GM04504 (cell line): Measurements from ENCODE around the gene ACOT8.
A peak's percentile ranks its signal among the peaks of the same experiment; 100 is the strongest.
"Not testable (repeated sequence)": the region's sequence is repeated elsewhere in the genome, so short reads cannot be mapped to it uniquely, and the experiment has no call there.

ENCODE experiments used
- DNase-seq: peaks from one replicate; pipeline ENCODE4 v3.0.0-alpha.2; 2012; ENCODE audit warnings: low read depth

ACOT8 gene

DNA sequence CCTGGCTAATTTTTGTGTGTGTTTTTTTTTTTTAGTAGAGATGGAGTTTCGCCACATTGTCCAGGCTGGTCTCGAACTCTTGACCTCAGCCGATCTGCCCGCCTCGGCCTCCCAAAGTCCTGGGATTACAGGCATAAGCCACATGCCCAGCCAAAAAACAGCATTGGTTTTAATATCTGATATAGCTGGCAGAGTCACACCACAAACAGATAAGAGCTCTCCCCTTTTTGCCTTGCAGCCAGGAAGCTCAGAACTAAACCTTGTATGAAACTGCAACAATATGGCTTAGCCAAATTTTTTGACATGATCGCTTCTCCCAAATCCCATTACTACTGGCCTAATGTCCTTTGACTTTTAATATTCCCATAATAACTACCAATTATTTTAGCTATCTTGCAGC, 4.9 kb downstream of the ACOT8 start:
- no peak for DNase-seq

DNA sequence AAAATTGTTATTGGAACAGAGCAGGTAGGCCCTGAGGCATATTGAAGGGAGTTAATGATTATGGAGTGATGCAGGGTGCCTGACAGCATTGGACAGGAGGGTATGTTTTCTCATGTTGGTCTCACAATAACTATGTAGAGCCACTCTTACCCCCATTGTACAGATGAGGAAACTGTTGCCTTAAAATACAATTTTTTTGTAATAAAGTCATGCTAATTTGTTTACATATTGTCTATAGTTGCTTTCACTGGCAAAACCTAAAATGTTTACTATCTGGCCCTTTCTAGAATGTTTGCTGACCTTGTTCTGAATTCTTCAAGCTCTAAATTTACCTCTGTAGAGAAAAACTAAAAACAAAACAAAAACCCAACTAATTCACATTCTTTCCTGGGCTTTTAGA, 5.7 kb downstream of the ACOT8 start:
- no peak for DNase-seq

DNA sequence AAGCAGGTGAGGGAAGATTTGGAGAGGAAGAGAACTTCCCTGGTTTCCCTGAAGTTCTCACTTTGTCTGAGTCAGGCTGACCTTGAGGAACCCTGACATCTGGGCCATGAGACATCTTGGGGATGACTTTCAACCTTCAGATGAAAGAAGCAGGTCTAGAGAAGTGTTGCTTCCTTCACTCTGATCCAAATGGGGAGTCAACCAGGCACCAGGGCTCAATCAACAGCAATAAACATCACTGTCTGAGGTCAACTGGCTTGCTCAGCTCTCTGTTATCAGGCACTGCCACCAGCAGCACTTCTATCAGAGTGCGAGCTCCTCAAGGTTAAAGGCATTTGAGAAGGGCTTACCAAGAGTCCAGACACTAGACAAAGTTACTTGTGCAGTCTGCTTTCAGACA, 6.3 kb downstream of the ACOT8 start:
- DNase-seq, result no peak

DNA sequence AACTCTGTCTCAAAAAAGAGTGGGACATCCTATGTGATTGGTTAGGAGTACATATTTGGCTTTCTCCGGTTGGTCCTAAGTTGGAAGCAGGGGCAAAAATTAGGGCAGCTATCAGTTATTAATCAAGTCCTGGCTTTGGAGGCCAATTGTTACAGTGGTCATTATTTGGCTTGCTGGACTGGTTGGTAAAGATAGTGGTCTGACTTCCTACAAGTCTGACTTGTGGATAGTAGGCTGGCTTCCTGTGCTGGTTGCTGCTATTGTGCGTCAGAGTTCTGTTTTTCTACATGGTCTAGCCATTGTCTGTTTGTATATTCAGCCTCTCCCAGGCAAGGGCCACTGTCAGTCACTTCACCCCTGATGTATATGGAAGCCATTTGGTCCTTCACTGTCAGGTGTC, 7.0 kb downstream of the ACOT8 start:
- no peak for DNase-seq

DNA sequence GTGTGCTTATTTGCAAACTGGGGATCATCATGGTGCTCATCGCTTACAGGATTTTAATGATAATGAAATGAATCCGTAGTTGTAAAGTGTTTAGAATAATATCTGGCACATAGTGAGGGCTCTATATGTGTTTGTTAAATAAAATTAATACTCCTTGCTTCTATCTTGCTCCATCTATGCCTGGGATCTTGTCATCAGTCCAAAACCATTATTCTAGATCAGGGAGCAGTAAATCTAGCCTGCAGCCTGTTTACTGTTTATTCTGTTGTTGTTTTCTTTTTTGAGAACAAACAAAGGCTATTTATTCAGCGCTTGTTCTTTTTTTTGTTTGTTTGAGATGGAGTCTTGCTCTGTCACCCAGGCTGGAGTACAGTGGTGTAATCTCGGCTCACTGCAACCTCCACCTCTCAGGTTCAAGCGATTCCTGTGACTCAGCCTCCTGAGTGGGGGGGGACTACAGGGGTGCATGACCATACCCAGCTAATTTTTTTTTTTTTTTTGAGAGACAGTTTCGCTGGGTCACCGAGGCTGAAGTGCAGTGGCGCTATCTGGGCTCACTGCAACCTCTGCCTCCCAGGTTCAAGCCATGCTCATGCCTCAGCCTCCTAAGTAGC, 8.1 kb downstream of the ACOT8 start:
- no peak for DNase-seq

DNA sequence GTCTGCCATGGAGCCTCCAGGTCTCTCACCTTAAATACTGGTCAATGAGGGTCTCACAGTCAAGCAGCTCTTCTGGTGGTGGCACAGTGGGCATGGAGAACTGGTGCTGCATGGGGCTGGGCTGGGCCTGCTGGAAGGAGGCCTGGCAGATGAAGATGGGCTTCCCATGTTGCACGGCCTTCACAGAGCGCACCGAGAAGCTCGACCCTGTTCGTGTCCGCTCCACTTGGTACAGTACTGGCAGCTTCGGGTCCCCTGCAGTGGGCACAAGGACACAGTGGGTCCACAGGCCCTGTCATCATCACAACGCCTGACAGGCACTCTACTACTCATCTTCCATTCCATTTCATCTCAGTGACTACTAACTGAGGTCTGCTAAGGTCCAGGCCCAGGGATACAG, 8.8 kb downstream of the ACOT8 start:
- no peak for DNase-seq

DNA sequence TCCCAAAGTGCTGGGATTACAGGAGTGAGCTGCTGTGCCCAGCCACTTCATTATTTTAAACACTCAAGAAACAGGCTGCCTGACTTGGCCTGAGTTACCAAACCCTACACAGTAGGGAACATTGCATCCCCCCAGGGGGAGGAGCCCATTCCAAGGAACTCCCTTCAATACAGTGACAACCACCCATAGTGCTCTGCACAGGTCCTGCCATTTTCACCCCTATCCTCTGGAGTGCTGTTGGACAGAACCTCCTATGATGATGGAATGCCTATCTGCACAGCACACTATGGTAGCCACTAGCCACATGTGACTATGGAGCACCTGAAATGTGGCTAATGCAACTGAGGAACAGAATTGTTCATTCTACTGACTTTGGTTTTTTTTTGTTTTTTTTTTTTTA, 11.7 kb downstream of the ACOT8 start:
- no peak for DNase-seq

DNA sequence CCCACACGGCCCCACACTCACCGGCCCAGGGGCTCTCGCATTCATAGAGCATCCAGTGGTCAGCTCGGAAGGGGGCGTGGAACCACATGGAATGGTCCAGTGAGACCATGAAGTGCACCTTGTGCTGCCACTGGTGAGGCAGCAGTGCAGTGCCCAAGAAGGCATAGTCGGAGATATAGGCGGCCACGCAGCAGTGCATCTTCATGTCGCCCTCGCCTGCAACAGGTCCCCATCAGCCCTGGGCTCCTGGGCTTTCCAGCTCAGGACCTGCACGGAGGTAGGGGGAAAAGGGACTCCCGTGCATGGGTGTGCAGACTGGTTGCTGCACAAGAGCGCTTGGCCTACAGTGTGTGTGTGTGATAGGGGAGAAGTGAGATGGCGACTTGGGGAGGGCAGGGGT, 13.7 kb downstream of the ACOT8 start:
- DNase-seq, result no peak

DNA sequence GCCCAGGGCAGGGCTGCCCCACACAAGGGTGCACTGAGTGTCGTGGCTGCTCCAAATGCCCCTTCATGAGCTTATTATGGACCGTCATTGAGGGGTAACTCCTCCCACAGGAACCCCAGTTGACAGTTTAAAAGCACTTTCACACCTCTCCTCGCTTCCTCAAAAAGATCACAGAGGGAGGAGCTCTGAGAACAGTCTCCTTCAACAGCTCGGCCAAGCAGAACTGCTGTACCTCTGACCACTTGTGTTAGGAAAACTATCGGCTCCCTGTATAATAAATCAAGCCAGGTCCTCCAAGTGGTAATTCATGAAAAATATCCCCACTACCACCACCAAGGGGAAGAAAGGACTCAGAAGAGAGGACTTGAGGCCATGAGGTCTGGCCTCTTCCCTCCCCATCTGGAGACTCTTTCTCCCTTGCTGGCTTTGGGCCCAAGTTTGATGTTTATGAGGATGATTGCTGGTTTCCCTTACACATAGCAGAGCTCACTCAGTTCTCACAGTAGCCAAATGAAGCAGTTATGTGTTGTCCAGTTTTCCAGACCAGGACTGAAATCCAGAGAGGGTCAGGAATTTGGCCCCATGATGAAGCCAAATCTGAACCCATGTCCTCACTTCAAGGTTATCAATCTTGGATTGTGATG, 14.9 kb downstream of the ACOT8 start:
- DNase-seq, result peak; percentile 87

DNA sequence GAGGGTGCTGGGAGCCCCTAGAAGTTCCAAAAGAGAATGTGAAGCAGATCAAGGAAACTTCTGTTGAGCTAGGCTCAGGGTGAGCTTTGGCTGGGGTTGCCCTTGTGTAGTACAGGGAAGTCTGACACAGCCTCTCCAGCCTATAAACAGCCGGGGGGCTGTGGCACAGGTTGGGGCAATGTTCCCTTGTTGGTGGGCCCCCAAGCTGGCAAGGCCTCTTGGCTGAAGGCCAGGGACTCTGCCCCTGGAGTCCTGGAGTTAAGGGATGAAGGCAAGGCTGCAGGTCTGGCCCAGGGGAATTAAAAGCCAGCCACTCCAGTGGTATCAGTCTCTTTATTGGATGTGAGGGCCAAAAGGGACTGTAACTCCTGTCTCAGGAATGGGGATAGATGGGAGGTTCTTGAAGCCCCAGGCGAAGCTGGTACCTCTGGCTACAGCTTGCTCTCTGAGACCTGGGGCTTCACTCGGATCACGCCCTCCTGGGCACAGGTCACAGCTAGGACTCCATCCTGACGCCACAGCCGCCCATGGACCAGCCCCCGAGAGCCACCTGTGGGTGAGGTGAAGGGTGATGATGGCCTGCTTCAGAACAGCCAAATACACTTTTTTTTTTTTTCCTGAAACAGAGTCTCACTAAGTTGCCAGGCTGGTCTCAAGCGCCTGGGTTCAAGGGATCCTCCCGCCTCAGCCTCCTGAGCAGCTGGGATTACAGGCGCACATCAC, 15.6 kb downstream of the ACOT8 start:
- DNase-seq, result no peak

DNA sequence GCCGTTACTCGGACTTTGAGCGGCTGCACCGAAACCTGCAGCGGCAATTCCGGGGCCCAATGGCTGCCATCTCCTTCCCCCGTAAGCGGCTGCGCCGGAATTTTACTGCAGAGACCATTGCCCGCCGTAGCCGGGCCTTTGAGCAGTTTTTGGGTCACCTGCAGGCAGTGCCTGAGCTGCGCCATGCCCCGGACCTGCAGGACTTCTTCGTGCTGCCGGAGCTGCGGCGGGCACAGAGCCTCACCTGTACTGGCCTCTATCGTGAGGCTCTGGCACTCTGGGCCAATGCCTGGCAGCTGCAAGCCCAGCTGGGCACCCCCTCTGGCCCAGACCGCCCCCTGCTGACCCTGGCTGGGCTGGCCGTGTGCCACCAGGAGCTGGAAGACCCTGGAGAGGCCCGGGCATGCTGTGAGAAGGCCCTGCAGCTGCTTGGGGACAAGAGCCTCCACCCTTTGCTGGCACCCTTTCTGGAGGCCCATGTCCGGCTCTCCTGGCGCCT, 16.4 kb downstream of the ACOT8 start:
- no peak for DNase-seq

DNA sequence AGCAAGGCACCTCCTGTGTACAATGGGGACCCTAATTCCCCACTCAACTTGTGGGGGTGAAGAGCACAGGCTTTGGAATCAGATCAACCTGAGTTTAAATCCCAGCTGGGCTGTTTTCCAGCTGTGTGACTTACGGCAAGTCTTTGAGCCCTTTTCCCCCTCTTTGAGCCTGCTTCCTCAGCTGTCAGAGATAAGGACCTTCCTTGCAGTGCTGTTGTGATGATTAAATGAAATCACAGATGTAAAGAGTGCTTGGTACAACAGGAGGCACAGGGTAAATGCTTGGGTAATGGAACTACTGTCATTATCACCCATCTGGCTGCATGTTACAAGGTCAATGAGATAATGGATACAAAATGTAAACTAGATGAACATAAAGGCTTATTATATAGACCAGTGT, 20.4 kb downstream of the ACOT8 start:
- no peak for DNase-seq

DNA sequence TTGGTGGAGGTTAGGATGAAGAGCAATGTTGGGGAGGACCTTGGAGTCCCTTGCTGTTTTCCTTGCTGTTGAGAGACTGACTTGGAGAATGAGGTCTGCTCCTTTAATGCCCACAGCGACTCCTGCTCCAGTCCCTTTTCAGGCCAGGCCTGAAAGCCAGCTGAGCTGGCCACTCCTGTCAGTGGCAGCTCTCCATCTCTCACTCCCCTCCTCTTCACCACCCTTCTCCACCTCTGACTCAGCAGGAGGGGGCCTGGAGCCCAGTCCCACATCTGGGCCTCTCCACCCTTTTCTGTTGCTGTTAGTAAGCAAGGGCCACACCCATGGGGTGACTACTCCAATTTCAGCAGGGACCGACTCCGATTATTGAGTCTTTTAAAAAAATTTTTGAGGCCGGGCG, 21.4 kb downstream of the ACOT8 start:
- peak; percentile 87 for DNase-seq

DNA sequence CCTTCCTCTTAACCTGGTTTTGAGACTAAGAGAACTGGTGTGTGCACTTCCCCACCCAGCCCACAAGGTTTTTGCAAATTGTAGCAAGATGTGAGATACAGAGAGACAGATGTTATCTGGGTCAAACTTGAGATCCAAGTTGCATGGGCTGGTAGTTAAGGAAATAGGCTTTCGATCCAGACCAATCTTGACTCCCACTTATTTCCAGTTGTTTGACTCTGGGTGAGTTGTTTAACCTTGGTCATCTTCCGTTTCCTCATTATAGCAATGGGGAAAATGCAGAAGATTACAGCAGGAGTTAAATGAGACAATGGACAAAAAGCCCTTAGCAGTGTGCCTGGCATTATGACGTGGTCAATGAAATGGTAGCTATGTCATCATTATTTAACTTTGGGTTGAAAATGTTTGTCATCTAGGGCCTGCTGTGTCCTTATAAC, 21.8 kb downstream of the ACOT8 start:
- DNase-seq, result no peak

DNA sequence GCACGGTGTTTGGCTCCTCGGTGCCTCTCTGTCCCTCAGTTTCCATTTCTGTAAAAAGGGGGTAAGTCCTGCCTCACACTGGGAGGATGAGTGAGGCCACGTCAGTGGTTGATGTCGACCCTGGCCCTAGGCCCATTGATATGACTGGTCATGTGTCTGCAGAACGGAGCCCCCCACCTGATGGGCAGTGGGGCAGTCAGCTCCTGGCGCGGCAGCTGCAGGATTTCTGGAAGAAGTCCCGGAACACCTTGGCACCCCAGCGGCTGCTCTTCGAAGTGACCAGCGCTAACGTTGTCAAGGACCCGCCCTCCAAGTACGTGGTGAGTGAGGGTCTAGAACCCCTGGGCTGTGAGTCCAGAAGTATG, 22.4 kb downstream of the ACOT8 start:
- no peak for DNase-seq

DNA sequence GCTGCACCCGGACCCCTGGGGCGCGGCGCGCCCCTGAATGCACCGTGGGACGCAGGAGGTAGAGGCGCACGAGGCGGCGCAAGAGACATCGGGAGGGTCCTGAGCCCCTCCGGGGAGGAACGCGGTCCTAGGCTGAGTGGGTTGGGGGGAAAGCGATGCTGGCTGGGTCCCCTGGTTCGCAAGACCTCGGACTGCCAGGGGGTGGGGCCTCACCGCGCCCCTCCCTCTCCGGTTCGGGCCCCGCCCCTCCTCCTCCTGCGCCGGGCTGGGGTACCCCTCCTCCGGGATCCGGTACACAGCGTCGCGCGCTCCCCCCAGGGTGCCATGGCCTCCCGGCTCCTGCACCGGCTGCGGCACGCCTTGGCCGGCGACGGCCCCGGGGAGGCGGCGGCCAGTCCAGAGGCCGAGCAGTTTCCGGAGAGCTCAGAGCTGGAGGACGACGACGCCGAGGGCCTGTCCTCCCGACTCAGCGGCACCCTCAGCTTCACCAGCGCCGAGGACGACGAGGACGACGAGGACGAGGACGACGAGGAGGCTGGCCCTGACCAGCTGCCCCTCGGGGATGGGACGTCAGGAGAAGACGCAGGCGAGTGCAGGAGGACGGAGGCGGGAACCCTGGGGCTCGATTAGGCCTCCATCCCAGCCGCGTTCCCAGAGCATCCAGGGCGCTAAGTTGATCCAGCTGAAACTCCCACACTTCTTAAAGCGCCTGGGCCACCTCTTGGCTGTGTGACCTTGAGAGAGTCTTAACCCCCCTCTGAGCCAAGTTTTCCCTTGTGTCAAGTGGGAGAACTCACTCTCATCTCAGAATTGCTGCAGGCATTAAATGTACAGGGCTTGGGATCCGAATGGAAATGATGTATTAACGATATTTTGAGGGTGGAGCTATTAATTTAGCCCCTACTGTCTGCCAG, 23.1 kb downstream of the ACOT8 start:
- no peak for DNase-seq

DNA sequence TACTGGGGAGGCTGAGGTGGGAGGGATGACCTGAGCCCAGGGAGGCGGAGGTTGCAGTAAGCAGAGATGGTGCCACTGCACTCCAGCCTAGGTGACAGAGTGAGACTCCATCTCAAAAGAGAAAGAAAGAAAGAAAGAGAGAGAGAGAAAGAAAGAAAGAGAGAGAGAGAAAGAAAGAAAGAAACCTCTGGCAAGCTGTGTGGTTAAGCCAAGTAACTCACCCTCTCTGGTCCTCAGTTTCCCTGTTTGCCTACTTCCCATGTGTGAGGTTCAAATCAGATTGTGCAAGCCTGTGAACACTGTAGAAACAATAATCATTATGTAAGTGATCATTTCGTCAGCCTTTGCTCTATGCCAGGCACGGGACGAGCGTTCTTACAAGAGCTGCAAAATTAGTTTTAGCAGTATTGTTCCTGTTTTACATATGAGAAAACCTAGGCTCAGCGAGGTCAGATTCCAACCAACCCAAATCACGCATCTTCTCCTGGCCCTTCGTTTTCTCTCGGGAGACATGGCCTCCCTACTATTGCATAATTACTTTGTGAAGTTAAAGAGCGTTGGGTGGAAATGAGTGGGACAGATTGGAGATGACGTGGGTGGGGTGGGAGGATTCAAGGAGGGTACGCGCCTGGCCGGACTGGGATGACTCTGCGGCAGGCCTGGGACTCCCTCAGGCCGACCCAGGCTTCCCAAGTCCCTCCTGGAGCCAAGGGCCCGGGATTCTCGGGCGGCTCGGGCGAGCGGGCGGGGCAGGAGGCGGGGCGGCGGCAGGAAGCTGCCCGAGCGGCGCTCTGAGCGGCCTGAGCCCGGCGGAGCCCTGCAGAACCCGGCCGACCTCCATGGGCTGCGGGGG, 23.9 kb downstream of the ACOT8 start, which contains the start of gene SNX21:
Gene SNX21, plus strand, starts transcription at position 770 of the 853 bp plus-strand sequence. CDS start 121 bp downstream, outside the sequence.
- DNase-seq, result peak; percentile 92

DNA sequence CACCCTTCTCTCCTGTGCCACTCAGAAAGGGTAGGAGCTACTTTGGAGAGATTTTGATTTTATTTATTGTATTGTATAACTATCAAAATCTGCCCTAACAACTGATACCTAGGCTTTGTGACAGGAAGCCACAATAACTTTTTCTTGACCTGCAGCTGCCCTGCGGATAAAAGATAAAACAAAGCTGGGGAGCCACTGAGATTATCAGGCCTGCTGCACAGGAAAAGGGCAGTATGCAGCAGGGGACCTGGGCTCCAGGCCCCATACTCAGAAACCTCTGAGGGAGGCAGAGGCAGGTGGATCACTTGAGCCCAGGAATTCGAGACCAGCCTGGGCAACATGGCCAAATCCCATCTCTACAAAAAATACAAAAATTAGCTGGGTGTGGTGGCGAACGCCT, 24.6 kb downstream of the ACOT8 start:
- no peak for DNase-seq

DNA sequence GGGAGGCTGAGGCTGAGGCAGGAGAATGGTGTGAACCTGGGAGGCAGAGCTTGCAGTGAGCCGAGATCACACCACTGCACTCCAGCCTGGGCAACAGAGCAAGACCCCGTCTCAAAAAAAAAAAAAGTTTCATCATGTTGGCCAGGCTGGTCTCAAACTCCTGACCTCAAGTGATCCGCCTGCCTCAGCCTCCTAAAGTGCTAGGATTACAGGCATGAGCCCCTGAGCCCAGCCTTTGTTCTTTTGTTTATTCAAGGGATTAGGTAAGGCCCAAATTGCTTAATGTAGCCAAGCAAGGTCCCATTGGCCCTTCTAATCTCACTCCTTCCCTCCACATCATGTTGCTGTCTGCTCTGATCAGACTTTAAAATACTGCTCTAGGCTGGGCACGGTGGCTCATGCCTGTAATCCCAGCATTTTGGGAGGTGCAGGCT, 27.5 kb downstream of the ACOT8 start:
- not testable (repeated sequence) for DNase-seq

DNA sequence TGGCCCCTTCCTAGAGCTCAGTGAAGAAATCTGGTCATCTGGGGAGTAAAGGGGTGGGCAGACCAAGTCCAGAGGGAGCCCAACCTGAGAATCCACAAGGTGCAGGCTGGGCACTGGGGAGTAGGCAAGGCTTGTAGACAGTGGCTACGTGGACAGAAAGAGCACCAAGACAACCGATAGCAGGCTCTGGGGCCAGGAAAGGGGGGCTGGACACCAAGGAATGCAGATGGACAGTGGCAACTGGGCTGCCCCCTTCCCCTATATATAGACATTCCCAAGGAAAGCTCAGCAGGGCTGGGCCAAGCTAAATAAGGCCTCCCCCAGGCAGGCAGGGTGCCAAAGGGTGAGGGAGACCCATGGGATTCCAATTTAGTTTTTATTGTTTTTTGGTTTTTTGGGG, 28.6 kb downstream of the ACOT8 start:
- DNase-seq, result no peak

DNA sequence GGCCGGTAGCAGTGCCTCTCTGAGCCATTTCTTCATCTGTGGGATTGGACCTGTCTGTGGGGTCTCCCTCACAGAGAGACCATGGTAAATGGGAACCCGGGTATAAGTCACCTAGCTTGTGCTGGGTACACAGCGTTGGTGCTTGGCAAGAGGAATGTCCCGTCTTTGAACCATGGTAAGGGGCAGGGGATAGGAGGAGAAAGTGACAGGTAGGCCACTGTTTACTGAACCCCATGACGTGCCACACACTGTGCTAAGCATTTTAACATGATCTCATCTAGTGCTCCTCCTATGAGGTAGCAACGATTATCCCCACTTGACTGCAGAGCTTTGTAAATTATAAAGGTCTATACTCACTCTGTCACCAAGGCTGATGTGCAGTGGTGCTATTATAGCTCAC, 29.5 kb downstream of the ACOT8 start:
- DNase-seq, result no peak
